ENCODE results near the gene CCDC88C. TPM values are rescaled to one million over a fixed set of nuclear protein-coding genes. Genes with fewer than 3 reads are reported as not detected.
A peak's percentile ranks its signal among the peaks of the same experiment; 100 is the strongest.

Gene CCDC88C
- total RNA-seq, 1 donor from 2014 or later = 3.6 TPM

DNA sequence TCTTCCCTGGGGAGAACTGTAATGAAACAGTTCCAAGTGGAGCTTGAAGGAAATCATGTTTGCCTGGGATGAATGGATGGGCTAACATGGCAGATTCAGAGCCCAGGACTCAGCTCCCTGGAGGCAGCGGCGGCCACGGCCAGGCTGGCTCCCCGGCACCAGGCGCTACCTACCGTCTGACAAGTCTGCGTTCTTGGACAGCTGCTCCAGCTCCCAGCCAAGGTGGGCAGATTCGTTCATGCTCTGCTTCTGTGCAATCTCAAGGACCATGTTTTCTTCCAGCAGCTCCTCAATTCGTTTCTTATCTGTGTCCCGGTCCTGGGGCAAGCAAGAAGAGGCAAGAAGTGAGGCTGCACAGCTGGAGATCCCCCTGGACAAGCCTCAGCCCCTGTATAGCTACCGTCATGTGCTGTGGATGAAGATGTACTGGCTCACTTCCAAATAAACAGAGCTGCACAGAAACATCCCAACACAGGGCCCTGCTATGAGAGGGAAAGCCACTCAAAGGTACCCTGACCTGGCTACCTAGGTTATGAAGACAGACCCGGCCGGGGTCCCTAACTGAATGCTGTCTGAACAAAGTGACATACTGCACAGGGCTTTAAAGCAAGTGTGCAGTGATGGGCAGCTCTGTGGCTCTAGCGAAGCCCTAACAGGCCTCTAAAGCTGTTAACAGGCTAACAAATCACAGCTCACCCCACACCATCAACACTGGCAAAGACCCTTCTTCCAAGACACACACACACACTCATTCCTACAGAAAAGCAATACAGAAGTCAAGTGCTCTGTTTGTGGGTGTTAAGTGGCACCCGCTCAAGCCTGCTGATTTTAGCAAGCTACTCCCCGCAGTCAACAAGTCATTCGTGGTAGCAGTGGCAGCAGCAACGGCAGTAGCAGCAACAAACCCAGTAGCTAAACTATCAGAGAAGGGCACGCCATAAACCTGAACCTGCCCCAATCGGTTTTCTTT, 92.7 kb downstream of the CCDC88C start:
- intact Hi-C loops (cut with DNase I) = loop anchor here (1.0 to 10.0 kb wide), 2 partner anchors 93 to 590 kb away; no protein-coding TSS in a partner anchor
- ATAC-seq (peak; percentile 15), DNase-seq (ENCODE audit: missing footprints) (no peak)

DNA sequence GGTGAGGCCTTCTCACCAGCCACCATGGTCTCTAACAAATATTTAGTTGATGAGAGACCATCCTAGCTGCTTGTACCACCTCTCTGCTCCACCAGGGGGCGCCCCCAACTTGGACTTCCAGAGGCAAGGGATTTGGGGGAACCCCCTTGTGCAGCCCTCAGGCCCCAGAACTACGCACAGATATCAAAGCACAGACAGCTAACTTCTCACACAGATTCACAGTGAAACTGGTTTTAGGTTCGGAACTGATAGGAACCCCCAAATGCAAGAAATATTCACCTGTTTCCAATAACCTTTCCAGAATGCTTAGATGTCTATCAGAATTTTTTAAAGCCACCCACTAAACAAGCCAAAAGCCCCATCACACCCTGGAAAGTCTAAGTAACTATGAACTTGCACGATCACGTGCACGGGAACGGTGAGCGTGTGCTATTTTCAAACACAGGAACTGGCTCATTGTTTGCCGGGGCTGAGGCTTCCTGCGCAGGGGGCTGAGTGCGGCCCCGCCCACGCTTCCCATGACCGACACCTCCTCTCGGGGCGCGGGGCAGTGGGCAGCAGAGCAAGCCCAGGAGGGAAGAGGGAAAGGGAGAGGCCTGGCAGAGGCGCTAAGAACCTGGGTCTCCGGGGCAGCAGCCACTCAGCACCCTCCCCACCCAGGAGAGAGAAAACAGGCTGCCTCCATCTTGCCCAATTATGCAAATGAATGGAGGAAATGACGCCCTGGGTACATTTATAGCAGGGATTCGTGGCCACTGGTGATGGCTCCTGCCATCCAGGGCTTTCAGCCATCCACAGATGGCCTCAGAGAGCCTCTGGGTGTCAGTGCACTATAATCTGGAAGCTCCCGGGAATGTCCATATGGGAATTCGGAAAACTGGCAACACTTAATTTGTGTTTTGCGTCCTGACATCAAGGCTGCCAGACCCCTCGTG, 93.7 kb downstream of the CCDC88C start:
- intact Hi-C loops (cut with DNase I) = loop anchor here (10.0 kb wide), 1 partner anchor 591 kb away; no protein-coding TSS in a partner anchor
- ATAC-seq = peak; percentile 82
- DNase-seq (ENCODE audit: missing footprints) = peak; percentile 94

DNA sequence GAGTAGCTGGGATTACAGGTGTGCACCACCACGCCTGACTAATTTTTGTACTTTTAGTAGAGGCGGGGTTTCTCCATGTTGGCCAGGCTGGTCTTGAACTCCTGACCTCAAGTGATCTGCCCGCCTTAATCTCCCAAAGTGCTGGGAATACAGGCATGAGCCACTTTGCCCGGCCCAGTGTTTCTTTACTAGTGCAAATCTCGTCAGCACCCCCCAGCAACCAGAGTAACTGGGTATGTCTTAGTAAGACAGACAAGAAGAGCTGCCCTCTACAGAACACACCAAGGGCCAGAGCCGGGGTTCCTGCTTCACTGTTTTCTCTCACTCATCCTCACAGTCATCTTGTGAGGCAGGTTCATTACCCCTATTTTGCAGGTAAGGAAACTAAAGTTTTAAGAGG, 94.6 kb downstream of the CCDC88C start:
- intact Hi-C loops (cut with DNase I) = loop anchor here (10.0 kb wide), 1 partner anchor 592 kb away; no protein-coding TSS in a partner anchor
- ATAC-seq (no peak), DNase-seq (ENCODE audit: missing footprints) (no peak)

DNA sequence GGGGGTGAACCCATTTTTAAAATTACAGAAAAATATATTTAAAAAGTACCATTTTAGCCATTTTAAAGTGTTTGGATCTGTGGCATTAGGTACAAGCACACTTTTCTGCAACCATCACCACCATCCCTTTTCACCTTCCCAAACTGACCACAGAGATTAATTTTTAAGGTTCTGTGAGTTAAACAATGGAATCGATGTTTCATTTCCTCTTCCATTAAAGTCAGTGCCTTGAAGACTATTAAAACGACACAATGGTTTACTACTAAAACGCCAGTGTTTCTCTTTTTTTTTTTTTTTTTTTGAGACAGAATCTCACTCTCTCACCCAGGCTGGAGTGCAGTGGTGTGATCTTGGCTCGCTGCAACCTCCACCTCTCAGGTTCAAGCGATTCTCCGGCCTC, 95.0 kb downstream of the CCDC88C start:
- DNase-seq (ENCODE audit: missing footprints) = no peak
- intact Hi-C loops (cut with DNase I) = loop anchor here (10.0 kb wide), 1 partner anchor 592 kb away; no protein-coding TSS in a partner anchor
- no peak for ATAC-seq

DNA sequence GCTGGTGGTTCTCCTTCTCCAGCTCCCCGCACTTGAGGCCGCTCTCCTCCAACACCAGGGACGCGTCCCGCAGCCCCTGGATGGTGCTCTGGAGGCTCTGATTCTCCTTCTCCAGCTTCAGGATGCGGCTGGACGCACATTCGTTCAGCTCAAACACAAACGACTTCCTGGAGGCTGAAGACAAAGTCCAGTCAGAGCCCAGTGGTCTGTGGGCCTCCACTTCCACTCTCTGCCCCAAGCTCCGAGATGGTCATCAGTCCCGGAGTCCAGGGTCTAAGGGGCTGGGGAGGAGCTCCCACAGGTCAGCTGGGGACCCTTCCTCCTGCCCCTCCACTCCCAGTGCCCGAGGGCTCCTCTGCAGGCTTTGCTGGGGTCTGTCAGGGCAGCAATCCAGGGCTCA, 96.5 kb downstream of the CCDC88C start:
- intact Hi-C loops (cut with DNase I) = loop anchor here (10.0 kb wide), 1 partner anchor 594 kb away; no protein-coding TSS in a partner anchor
- DNase-seq (ENCODE audit: missing footprints) = no peak
- no peak for ATAC-seq

DNA sequence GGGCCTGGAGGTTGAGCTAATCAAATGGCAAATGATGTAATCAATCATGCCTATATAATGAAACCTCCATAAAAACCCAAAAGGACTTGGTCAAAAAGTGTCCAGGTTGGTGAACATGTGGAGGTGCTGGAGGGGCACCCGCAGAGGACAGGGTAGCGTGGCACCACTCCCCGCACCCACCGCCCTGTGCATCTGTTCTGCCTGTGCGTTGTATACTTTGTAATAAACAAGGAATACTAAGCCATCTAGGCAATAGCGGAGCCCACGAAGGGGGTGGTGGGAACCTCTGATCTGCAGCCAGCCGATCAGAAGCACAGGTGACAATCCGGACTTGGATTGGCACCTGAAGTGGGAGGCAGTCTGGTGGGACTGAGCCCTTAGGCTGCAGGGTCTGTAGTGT, 97.4 kb downstream of the CCDC88C start:
- ATAC-seq = no peak
- no peak for DNase-seq (ENCODE audit: missing footprints)
- intact Hi-C loops (cut with DNase I) = loop anchor here (10.0 kb wide), 1 partner anchor 595 kb away; no protein-coding TSS in a partner anchor

DNA sequence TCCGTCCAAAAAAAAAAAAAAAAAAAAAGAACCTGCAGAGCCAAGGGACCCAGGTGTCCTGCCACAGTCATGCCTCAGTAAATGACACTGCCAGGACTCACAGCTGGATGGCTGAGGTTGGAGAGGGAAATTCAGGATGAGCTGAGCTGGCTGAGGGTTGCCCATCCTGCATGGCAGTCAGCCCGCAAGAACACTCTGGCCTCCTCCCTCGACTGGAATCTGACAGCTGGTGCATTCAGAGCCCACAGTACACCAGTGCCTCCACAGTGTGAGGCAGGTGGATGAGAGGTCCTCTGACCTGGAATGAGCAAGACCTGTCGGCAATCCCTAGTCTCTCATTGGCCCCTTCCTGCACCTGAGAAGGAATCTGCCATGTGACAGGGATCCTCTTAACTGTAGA, 98.7 kb downstream of the CCDC88C start:
- intact Hi-C loops (cut with DNase I) = no loop called here

DNA sequence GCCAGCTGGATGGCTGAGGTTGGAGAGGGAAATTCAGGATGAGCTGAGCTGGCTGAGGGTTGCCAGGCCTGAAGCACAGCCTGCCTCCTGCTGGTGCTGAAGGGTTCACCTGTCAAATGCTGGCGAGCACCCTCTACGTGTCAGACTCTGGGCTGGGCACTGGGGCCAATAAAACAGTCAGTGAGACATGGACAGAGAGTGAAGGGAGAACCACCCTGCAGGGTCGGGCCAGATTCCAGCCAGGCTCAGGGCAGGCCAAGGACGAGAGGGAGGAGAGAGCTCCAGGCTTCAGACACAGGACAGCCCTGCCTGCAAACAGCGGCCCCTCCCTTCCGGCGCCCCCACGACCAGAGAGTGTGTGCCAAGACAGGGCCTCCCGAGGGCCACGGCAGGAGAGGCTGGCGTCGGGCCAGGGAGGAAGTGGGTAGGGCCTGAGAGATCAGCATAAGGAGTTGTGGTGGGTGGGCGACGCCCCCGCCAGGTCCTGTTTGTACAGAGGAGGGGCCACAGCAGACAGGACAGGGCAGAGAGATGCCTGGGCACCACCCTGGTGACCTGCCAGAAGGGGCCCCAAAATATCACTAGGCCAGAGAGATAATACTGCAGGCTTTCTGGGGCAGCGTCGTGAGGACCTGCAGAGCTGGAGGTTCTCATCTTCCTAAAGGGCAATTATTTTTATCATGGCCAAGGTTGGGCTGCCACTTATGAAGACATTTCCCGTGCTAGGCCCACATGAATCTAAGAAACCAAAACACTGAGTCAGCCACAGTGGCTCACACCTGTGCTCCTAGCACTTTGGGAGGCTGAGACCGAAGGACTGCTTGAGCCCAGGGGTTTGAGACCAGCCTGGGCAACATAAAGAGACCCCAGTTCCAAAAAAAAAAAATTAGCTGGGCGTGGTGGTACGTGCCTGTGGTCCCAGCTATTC, 100.0 kb downstream of the CCDC88C start:
- DNase-seq (ENCODE audit: missing footprints) = peak; percentile 89
- peak; percentile 76 for ATAC-seq
- intact Hi-C loops (cut with DNase I) = no loop called here

More for the DNA sequence above, 98.7 kb downstream of the CCDC88C start:
- DNase-seq (ENCODE audit: missing footprints) (no peak), ATAC-seq (no peak)

DNA sequence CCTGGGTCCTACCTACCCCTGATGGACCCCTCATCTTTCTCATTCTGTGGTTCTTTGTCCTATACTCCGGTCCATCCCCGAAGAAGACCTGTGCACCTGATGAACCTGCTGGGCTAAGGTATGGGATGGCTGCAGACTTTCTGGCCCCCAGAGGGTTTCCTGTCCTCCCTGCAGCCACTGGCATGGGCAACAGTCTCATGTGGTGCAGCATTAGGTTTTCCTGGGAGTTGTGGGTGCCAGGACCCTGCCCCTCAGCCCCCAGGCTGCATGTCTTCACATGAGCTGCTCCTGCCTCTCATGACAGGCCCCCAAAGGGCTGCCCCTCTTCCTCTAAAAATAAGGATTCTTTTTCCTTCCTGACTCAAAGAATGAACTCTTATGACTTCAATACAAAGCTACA, 100.9 kb downstream of the CCDC88C start:
- DNase-seq (ENCODE audit: missing footprints) = no peak
- intact Hi-C loops (cut with DNase I) = no loop called here
- no peak for ATAC-seq

DNA sequence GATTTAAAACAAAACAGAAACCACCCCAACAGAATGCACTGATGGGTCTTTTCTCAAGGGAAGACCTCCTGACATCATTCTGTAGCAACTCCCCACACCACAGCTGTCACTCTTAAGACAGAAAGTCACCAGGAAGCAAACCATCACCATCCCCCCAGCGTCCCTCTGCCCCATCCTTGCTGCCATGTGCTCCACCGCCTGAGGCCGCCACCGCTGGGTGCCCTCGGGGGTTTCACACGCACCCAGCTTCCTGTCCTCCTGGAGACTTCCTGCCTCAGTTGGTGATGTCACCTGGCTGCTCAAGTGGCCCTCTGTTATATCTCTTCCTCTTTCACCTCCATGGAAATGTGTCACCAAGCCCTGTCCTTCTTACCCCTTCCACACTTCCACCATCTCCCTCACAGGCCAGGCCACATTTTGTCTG, 101.8 kb downstream of the CCDC88C start:
- ATAC-seq (no peak), DNase-seq (ENCODE audit: missing footprints) (no peak)
- intact Hi-C loops (cut with DNase I) = no loop called here

DNA sequence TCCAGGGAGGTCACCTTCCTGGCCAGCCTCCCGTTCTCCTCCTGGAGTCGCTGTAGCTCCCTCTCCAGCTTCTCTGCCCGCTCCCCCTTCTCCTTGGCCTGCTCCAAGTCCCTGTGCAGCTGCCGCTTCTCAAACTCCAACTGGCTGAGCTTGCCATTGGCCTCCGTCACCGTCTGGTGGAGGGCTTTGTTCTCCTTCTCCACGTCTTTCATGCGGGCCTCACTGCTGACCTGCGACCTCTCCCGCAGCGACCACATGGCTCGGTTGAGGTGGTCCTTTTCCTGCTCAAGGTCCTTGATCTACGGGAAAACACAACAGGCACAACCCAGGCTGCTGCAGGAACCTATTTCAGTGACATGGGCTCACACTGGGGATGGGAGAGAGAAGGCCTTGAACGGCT, 103.8 kb downstream of the CCDC88C start:
- no peak for ATAC-seq
- no peak for DNase-seq (ENCODE audit: missing footprints)
- intact Hi-C loops (cut with DNase I) = no loop called here

DNA sequence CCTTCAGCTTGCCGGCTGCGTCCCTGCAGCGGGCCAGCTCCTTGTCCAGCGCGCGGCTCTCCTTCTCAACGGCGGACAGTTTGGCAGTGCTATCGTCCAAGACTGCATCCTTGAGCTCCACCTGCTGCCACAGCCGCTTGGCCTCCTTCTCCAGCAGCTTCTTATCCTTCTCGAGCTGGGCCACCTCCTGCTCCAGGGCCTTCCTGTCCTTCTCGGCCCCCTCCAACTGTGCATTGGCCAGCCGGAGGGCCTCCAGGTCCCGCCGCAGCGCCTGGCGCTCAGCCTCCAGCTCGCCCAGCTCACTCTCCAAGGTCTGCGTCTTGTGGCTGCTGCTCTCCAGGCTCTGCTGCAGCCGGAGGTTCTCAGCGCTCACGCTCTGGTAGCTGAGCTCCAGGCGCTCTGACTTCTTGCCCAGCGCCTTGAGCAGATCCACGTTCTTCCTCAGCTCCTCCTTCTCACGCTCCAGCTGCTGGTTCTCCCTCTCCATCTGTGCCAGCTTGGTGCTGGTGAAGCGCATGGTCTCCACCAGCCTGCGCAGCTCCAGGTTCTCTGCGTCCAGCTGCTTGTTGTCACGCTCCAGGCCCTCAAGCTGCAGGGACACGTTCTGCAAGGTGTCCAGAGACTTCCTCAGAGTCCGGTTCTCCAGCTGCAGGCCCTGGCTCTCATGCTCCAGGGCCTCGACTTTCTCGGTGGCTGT, 104.3 kb downstream of the CCDC88C start:
- ATAC-seq = no peak
- intact Hi-C loops (cut with DNase I) = no loop called here
- DNase-seq (ENCODE audit: missing footprints) = no peak

DNA sequence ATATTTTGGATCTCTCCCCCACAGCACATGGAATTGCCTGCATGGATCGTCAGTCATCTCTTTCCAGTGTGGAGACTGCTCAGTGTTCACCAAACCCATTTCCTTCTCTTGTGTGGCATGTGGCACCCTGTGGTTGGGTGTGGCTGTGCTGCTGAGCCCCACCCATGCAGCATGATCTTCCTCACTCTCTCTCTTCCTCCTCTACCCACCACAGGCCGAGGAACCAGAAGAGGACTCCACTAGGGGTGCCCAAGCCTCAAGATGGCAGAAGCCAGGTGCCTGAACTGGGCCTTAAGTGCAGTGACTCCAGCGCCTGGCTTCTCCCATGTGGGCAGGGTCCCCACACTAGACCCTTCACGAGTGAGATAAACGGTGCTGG, 106.3 kb downstream of the CCDC88C start:
- intact Hi-C loops (cut with DNase I) = no loop called here
- DNase-seq (ENCODE audit: missing footprints) (no peak), ATAC-seq (peak; percentile 37)

DNA sequence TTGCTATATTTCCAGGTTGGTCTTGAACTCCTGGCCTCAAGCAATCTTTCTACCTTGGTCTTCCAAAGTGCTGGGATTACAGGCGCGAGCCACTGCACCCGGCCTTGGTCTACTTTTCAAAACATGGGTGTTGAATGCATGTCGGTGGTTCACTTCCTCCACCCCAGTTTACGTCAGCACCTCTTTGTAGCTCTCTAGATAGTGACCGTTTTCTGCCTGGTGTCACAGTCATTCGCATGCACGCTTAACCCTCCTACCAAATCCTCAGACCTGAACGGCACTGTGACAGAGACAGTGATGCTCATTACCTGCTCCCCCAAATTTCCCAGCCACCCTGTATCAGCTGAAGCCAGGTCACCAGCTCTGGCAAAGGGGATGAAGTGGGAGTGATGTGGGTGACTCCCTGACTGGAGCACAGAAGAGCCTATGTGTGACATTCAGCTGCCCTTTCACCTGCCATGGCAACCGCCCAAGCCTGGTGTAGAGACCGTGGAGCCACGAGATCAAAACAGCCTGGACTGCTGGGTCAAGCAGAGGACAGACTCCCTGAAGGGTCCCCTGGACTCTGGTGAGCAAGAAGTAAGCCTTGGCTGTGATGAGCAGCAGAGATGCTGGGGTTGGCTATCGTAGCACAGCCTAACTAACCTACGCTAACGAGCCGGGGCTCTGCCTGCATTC, 106.9 kb downstream of the CCDC88C start:
- ATAC-seq (no peak), DNase-seq (ENCODE audit: missing footprints) (no peak)

DNA sequence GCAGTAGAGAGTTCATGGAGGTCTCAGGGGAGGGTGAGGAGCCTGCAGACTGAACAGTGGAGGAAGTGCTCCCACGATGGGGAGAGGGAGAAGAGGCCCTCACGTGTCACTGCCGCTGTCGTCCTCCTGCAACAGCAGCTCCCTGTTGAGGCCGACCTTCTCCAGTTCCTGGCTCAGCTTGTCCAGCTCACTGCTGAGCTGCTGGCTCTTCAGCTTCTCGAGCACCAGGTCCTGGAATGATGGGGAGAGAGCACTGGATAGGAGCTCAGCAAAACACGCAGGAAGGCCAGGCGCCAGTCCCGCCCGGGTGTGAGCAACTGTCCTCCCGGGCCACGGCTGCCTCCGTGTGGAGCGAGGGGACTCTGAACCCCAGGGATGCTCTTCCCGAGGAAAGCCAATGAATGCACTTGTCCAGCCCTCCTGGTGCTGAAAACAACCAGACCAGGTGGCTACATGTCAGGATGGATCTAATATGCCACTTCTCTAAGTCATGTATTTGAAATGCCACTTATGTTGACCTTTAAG, 107.8 kb downstream of the CCDC88C start:
- intact Hi-C loops (cut with DNase I) = no loop called here
- no peak for DNase-seq (ENCODE audit: missing footprints)
- no peak for ATAC-seq

More for the DNA sequence above, 106.9 kb downstream of the CCDC88C start:
- intact Hi-C loops (cut with DNase I) = no loop called here

DNA sequence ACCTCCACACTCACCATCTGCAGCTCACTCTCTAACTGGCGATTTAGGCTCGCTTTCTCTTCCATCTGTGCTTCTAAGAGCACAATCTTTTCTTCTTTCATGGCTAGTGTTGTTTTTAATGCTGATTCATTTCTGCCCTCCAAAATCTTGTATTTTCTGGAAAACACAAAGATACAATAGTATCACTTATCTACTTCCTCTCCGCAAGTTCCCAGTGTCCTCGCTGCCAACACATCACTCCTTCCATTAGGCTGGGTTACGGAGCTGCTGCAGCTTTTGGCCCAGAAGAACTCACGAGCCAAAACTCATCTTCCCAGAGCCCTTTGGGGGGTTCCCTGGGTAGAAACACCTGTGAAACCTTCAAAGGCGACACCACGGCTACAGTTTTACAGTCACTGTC, 109.3 kb downstream of the CCDC88C start:
- ATAC-seq (no peak), DNase-seq (ENCODE audit: missing footprints) (no peak)
- intact Hi-C loops (cut with DNase I) = no loop called here

DNA sequence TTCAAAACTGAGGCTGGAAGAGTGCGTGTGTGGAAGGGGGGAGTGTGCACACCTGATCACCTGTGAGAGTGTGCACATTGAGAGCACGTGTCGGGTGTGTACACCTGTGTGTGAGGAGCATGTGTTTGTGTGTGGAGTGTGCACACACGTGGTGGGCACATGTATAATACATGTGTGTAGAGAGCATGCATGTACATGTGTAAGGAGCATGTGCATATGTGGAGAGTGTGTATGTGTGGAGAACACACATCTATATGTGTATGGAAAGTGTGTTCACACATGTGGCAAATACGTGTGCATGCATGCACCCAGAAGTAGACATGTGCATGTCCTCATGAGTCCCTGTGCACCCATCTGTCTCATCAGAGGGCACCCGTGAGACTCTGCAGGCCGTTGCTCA, 110.0 kb downstream of the CCDC88C start:
- DNase-seq (ENCODE audit: missing footprints) (no peak), ATAC-seq (no peak)
- intact Hi-C loops (cut with DNase I) = no loop called here

Measured in Right ventricle myocardium inferior (tissue), 1 donor.